SIG-M5 treated with dmso at 0.1 percent for 504 hours (cell line): ENCODE data around the gene PSD.

Source experiments
- DNase-seq: peaks from one replicate; lab custom pipeline; 2025; ENCODE audit not compliant: unreplicated experiment; lab: John Stamatoyannopoulos, UW

The PSD gene

DNA sequence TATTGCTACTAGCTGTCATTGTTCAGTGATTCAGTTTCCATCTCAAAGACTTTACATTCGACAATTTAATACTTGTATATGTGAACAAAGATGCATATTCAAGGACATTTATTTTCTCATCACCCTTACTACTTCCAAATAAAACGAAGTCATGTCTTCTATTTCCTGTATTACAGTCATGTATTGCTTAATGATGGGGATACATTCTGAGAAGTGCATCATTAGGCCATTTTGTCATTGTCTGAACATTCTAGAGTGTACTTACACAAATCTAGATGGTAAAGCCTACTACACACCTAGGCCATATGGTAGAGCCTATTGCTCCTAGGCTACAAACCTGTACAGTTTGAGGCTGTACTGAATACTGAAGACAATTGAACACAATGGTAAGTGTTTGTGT lies 26.3 kb upstream of the PSD start:
- DNase-seq, result no peak

DNA sequence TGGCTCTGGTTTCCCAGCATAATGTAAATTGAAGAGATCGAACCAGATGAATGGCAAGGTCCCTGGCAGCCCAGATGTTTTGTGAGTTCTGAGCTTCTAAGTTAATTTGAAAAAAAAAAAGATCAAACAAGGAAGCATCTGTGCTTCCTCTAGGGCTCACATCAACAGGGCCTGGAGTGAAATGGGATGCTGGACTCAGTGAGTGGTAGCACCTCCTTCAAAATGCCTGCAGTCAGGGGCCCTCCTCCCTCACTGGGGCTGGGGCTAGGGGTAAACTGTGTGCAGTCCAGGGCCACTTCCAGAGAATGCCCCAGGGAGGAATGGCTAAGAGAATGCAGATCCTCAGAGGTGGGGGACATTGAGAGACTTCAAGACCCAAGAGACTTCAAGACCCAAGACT lies 19.8 kb upstream of the PSD start:
- DNase-seq, result no peak

DNA sequence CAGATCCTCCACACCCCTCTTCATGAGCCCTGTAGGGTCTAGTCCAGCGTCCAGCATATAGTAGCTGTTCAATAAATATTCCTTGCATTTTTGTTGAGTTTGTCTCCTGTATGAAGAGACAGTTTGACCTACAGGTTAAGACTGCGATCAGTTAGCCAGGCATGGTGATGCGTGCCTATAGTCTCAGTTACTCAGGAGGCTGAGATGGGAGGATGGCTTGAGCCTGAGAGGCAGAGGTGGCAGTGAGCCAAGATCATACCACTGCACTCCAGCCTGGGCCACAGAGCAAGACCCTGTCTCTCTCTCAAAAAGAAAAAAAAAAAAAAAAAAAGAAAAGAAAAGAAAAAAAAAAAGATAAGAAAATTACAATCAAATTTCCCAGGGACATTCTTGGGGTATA lies 18.9 kb upstream of the PSD start:
- DNase-seq, result no peak

DNA sequence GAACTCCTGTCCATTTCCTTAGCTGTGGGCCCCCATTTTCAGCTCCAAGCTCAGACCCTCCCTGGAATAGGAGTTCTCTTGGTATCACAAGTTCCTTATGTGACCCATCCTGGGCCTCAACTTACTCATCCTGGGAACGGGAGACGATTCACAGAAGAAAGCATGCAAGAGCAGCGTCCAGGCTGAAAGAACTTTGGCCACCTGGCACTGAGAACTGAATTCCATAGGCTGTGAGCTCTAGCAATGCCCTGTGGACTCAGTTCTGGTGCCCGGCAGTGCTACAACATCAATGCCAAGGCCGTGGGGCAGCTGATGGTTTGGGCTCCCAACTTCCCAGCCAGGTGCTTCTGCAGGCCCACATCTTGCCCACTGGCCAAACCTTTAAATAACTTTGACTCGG lies 17.7 kb upstream of the PSD start:
- DNase-seq, result no peak

DNA sequence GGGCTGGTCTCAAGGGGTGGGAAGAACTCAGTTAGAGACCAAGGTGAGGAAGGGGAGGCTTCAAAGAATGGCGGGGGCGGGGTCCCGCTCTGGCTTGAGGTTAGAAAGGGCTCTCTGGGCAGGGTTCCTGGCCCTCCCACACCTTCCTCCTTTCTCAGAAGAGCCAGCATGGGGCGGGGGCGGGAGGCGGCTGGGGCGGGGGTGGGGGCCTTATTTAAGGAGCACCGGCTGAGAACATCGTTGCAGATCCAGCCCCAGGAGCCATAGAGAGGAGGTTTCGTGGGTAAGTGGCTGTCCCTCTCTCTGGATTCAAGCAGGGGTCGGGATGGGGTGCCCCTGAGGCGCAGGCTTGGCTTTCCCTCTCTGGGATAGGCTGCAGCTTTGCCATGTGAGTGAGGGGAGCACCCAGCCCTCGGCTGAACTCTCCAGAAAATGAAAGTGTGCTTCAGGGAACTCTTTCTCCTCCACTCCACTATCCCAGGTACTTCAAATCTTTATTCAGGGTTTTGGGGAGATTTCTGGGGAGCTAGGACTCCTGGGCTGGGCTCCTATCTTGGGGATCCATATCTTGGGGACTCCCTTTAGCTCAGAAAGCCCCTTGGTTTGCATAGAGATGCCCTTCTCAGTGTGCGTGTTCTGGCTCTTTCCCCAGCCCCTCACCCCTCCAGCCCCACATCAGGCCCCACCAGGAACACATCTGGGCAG lies 17.1 kb upstream of the PSD start:
- DNase-seq, result no peak

DNA sequence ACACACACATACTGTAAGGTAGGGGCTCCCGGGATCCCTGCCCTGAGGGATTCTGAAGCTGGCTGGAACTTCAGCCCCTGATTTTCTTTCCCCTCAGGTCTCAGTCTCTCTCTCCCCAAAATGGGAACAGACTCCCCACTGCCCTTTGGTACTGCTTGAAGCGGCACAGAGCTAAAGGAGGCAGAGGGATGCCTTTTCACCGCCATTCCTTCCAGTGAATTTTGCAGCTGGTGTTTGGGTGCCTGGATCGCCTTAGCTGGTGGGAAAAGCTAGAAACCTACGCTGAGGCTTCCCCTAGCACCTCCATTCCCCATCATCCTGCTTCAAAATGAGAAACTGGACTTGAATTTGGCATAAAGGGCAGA lies 16.5 kb upstream of the PSD start:
- no peak for DNase-seq

DNA sequence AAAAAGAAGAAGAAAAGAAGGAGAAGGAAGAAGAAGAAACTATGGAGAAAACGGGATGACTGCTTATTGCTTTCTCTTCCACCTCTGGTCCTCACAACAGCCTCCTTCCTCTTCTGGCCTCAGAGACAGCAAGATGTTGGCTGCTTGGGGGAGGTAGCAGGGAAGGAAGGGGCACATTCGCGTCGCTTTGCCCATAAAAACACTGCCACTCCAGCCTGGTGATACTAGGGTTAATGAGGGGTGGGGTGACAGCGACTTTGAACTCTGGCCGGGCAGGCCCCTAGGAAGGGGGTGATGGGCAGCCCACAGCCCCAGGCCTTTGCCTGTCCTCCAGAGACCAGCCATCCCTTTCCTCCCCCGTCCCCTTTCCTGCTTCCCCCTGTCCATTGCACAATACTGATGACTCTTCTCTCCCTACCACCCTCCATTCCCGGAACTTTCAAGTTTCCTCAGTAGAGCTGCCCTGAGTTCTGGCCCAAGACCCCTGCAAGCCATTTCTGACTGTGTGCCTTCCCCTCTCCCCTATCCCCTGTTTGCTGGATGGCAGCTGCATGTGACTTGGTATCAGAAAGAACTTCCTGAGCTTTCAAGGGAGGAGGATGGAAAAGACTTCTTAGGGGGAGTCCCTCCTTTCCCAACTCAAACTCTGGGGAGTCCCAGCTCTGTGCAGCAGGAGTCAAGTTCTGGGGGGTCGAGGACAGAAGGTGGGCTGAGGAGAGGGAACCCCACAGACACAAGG lies 16.0 kb upstream of the PSD start:
- peak; percentile 34 for DNase-seq

DNA sequence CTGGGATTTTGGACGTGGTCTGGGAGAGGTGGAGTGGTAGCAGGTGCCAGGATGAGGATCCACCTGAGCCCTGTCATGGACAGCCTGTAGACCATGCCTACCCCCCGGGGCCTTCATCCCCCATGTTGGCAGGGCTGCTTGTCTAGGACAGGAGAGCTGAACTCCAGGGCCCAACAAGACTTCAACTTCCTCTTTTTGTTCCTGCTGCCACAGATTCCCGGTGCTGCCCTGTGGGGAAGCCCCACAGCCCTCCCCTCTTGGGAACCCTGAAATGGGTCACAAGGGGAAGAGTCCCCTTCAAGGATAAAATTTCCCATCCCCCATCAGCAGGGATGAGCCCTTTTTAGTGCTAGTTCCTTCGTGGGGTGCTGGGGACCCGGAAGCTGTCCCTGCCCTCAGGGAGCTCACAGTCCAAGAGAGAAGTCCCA lies 15.0 kb upstream of the PSD start:
- peak; percentile 59 for DNase-seq

DNA sequence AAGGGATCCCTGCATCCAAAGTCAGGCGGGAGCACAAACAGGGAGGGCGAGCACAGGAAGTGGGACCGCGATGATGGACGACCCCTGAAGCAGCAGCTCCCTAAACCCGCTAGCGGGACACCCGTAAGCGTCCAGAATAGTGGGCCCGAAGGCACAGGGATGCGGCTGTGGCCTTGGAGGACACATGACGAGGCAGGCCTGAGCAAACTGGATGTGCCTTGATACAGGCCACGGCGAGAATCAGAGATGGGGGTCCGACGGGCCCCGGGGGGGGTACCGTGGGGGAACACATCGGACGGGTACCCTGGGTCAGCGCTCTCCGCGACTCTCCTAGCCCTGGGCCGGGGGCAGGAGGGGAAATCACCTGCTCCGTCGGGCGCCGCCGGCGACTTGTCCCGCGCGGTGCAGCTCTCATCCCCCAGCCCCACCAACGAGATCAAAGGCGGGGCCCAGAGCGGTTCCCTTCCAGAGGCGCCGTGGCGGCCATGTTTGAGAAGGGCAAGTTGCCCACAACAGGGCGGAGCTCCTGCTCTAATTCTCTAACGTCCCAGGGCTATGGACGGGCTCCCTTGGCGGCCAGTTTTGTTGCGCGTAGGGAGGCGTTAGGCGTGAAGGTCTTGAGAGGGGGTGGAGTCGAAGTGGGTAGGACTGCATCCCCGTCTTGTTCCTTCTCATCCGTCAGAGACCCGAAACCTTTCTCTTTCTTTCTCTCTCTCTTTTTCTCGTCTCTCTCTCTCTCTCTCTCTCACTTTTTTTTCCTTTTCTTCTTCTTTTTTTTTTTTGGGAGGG lies 13.8 kb upstream of the PSD start, which contains the start of gene CUEDC2:
Gene CUEDC2, minus strand, starts transcription at position 413 of the 789 bp plus-strand sequence. CDS start 7,386 bp downstream, outside the sequence.
- peak; percentile 94 for DNase-seq

DNA sequence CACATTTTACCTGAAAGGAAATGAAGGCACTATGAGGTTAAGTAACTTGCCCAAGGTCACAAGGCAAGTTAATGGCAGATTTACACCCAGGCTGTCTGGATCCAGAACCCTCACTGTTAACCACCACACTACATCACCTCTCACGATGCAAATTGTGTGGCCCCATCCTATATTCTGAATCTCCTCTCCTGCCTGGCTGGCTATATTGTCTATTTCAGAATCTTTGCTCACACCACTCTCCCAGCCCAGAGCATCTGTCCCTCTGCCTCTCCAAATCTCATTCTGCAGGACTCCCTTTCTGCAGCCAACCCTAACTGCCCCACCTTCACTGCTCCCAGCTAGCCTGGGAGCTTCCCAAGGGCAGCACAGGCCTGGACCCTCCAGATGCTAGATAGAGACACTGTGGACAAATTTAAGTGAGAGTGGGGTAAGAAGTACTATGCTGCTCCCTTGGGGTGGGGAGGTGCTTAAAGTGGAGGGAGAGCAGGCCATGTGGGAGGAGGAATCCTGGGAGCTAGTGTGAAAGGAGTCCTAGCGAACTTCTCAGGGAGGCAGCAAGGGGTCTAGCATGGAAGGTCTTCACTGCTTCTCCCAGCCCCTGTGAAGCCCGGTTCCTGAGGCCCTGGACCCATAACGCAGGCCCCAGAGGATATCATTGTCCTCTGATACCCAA lies 13.0 kb upstream of the PSD start:
- peak; percentile 38 for DNase-seq

DNA sequence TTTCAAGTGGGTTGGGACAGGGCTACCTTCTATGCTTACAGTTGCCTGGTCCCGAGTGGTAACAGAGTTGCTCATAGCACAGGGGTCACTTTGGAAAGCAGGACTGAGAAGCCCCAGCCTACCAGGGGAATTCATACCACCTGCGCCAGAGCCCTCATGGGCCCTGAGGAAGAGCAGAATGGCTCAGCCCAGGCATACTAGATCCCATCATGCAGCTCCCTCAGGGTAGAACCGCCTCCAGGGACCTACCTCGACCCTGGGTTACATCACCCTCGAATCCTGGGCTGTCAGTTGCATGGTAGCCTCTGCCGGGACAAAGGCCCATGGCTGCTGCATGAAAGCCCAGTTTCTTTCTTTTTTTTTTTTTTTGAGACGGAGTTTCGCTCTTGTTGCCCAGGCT lies 10.9 kb upstream of the PSD start:
- DNase-seq, result no peak

DNA sequence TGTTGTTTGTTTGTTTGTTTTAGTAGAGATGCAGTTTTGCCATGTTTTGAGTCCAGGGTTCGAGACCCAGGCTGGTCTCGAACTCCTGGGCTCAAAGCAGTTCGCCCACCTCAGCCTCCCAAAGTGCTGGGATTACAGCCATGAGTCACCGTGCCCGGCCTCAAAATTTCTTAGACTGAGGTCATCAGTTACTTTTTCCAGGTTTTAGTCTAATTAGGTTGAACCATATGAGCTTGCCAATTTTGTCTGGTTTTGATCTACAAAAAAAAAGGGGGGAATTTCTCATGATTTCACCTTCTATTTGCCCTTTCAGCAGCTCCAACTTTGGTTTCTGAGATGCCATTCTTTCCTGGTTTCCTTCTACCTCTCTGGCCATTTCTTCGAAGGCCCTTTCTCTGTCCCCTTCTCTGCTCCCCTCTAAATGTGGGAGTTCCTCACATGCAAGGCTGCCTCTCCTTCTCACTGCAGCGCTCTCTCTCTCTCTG lies 8.3 kb upstream of the PSD start:
- no peak for DNase-seq

DNA sequence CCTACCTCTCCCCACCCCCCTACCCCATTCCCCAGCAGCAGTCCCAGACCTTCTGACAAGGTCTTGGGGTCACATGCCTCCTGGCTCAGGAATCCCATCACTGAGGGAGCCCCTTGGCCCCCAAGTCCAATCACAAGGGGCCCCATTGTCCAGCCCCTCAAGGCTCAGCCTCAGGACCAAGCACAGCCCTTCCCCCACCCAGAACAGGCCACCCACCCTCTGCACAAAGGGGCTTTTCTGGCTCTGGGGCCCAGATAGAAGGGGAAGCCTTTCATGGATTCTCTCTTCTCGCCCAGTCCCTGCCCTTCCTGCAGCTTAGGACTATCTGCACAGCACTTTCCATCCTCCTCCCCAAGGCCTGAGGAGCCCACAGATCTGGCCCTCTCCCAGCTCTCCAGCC lies 6.9 kb upstream of the PSD start:
- no peak for DNase-seq

DNA sequence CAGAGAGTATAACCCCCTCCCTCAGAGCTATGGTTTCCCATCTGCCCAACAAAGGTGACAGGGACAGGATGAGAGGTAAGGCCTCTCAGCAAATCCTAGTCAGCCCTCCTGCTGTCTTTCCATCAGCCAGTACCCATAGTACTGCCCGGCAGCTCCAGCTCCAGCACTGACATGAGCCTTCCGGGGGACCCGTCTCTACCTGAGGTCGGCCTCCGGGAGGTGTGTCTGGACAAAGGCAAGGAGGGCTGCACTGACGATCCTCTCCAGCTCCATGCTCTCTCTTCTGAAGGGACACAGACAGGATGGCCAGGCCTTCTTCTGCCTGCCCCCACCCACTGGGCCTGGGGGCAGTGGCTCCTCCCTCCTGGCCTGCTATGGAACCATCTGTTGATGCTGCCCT lies 6.3 kb upstream of the PSD start:
- DNase-seq, result no peak

DNA sequence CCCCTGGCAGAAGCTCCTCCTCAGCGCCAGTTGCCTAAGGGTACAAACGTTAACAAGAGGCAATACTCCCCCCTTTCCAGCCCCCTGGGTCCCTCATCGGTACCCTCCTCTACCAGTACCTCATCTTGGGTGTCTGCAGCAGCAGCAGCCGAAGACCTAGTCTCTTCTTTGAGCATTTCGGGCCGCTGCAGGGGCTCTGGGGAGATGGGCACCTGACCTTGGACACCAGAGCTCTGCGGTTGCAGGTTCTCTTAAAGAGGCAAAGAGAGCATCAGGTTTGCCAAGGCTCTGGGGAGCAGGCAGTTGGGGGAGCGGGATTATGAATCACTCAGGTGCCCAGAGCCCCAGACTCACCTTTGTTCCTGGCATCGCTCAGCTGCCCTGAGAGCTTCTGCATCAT lies 5.6 kb upstream of the PSD start:
- DNase-seq, result no peak

DNA sequence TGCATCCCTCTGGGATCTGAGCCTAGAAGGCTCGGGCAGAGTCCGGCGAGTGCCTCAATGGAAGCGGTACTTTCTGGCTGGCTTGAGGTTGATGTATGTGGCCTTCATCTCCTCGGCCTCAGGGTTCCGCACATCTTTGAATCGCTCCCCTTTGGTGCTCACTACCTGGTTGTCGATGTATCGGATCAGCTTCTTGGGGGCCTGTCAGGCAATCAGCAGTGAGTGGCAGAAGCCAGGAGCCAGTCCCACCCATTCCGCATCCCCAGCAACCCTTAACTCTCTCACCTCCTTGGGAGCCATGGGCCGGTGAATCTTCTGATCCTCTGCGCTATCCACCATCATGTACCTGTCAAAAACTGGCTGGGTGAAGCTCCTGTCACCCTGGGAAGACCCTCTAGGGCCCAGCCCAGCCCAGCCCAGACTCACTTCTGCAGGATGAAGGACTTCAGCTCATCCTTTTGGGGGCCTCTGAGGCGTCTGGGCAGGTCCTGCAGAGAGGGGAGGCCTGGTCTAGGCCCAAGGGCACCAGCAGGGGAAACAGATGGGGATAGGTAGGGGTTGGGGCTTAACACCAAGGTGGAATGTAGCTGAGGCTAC lies 4.9 kb upstream of the PSD start:
- no peak for DNase-seq

DNA sequence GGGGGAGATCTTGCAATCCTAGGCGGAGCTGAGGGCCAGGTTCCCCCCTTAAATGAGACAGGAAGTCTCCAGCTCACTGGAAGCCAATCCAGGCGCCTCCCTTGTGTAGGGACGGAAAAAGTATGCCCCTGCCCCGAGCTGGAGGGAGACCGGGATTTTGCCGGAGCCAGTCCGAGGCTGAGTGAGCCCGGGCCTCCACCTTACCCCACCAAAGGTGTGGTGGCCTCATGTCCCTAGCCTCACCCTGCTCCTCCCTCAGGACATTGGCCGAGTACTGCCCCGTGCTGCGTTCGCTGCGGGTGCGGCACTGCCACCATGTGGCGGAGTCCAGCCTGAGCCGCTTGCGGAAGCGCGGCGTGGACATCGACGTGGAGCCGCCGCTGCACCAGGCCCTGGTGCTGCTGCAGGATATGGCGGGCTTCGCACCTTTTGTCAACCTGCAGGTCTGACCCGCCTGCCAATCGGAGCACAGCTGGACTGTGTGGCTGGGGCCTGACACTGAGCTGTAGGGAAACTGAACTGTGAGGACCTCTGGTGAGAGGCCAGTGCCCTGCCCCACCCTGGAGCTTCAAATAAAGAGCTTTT lies 4.1 kb upstream of the PSD start:
- DNase-seq, result peak; percentile 61

DNA sequence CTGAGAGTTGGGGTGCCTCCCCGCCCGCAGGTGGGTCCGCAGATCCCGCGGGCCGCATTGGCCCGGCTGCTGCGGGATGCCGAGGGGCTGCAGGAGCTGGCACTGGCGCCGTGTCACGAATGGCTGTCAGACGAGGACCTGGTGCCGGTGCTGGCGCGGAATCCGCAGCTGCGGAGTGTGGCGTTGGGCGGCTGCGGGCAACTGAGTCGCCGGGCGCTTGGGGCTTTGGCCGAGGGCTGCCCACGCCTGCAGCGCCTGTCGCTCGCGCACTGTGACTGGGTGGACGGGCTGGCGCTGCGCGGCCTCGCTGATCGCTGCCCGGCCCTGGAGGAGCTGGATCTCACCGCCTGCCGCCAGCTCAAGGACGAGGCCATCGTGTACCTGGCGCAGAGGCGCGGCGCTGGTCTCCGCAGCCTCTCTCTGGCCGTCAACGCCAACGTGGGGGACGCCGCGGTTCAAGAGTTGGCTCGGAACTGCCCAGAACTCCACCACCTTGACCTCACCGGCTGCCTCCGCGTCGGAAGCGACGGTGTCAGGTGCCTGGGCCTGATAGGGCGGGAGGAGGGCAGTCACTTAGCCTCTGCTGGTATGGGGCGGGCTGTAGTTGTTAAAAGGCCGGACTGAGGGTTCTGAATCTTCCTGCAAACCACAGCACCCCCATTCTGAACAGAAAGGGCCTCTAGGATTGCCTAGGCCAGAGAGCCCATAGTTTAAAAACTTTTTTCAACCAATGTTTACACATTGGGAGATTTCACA lies 3.4 kb upstream of the PSD start:
- DNase-seq, result no peak

DNA sequence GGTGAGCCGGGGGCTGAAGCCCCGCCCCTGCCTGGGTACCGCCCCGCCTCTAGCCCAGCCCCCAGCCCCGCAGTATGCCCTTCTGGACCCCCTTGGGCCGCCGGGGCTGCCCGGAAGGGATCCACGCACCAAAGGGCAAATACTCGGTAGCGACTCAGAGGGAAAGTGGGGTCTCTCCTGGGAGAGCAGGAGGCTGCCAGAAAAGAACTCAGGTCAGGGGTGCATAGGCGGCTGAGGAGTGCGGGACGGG lies 2.8 kb upstream of the PSD start:
- no peak for DNase-seq
